SJCRH30 (cell line): ENCODE data around the gene MYO1B. TPM values are rescaled to one million over a fixed set of nuclear protein-coding genes. Genes with fewer than 3 reads are reported as not detected.

Source experiments
- DNase-seq, 2 experiments: peaks; one replicate each; pipeline ENCODE4 v3.0.0-alpha.2; 2015 to 2020
- H3K27ac ChIP-seq: fragments of 250-450 bp; sonication (Bioruptor Pico); 2 replicates; pipeline ENCODE4 v1.5.1; 2020; ENCODE audit warnings: mild to moderate bottlenecking, moderate library complexity
- H3K27me3 ChIP-seq: fragments of 250-450 bp; sonication (Bioruptor Pico); 2 replicates; pipeline ENCODE4 v1.5.1; 2020; ENCODE audit warnings: mild to moderate bottlenecking, moderate library complexity
- H3K36me3 ChIP-seq: fragments of 250-450 bp; sonication (Bioruptor Pico); 2 replicates; pipeline ENCODE4 v1.5.1; 2020; ENCODE audit warnings: mild to moderate bottlenecking, moderate library complexity
- H3K4me1 ChIP-seq: fragments of 250-450 bp; sonication (Bioruptor Pico); 2 replicates; pipeline ENCODE4 v1.5.1; 2020; ENCODE audit warnings: mild to moderate bottlenecking, moderate library complexity
- H3K4me3 ChIP-seq: fragments of 250-450 bp; sonication (Bioruptor Pico); 2 replicates; pipeline ENCODE4 v1.5.1; 2020; ENCODE audit warnings: mild to moderate bottlenecking, moderate library complexity
- H3K9me3 ChIP-seq: fragments of 250-450 bp; sonication (Bioruptor Pico); replicated peaks from 2 replicates; pipeline ENCODE4 v1.5.1; 2020; ENCODE audit warnings: mild to moderate bottlenecking, moderate library complexity
- total RNA-seq: library from RNA; depleted of rRNA; stranded (reverse); fragments of >200 nt; shearing (Covaris generic); gene quantifications from 2 replicates; pipeline ENCODE4 v1.2.3, GENCODE V29; 2014

The MYO1B gene
- total RNA-seq, 1 experiment from 2014 or later = 265 TPM

- DNase-seq = peak; percentile 46 to 69
- Histone ChIP-seq H3K4me3 (no peak overlapping the region), H3K4me1 (peaks cover 26% of the 10 kb centered on the region), H3K27ac (no peak overlapping the region), H3K27me3 (no peaks in the 10 kb centered on the region), H3K9me3 (no peaks in the 10 kb centered on the region; the same call in 1 of the 2 replicates), H3K36me3 (peaks cover 3% of the 10 kb centered on the region; the same call in 1 of the 2 replicates)
Measured at GRCh38 chr2:191258996-191259395, 13.8 kb downstream of the MYO1B start.

GRCh38 chr2:191262436-191262835, 17.2 kb downstream of the MYO1B start:
- Histone ChIP-seq H3K9me3 (no peaks in the 10 kb centered on the region; the same call in 1 of the 2 replicates), H3K36me3 (peaks cover 3% of the 10 kb centered on the region; the same call in 1 of the 2 replicates), H3K4me1 (peaks cover 46% of the 10 kb centered on the region), H3K4me3 (no peak overlapping the region), H3K27me3 (no peaks in the 10 kb centered on the region), H3K27ac (no peak overlapping the region)
- no peak for DNase-seq

GRCh38 chr2:191263050-191263449, 17.8 kb downstream of the MYO1B start:
- Histone ChIP-seq H3K36me3 (peaks cover 3% of the 10 kb centered on the region; the same call in 1 of the 2 replicates), H3K9me3 (no peaks in the 10 kb centered on the region; the same call in 1 of the 2 replicates), H3K4me1 (peaks cover 45% of the 10 kb centered on the region), H3K4me3 (no peak overlapping the region), H3K27ac (no peak overlapping the region), H3K27me3 (no peaks in the 10 kb centered on the region)
- DNase-seq = no peak

GRCh38 chr2:191264647-191265081, 19.5 kb downstream of the MYO1B start:
- Histone ChIP-seq H3K4me1 (peaks cover 31% of the 10 kb centered on the region), H3K27ac (no peak overlapping the region), H3K4me3 (no peak overlapping the region), H3K36me3 (peaks cover 3% of the 10 kb centered on the region; the same call in 1 of the 2 replicates), H3K27me3 (no peaks in the 10 kb centered on the region), H3K9me3 (no peaks in the 10 kb centered on the region; the same call in 1 of the 2 replicates)
- DNase-seq = peak in 1 of 2 experiments; percentile 56

GRCh38 chr2:191265311-191266170, 20.3 kb downstream of the MYO1B start:
- DNase-seq = peak in 1 of 2 experiments; percentile 27
- Histone ChIP-seq H3K27me3 (no peaks in the 10 kb centered on the region), H3K27ac (peak overlapping the region; percentile 1), H3K4me3 (no peak overlapping the region), H3K9me3 (no peaks in the 10 kb centered on the region; the same call in 1 of the 2 replicates), H3K4me1 (peaks cover 26% of the 10 kb centered on the region), H3K36me3 (peaks cover 1% of the 10 kb centered on the region; the same call in 1 of the 2 replicates)

- DNase-seq = no peak
- peaks cover 26% of the 10 kb centered on the region for H3K4me1 ChIP-seq
- H3K4me3 ChIP-seq = no peak overlapping the region
- peak overlapping the region; percentile 1 for H3K27ac ChIP-seq
- no peaks in the 10 kb centered on the region for H3K27me3 ChIP-seq
- no peaks in the 10 kb centered on the region for H3K36me3 ChIP-seq
- H3K9me3 ChIP-seq = no peaks in the 10 kb centered on the region; the same call in 1 of the 2 replicates
Measured at GRCh38 chr2:191266201-191266600, 21.0 kb downstream of the MYO1B start.

- no peak for DNase-seq
- Histone ChIP-seq H3K4me1 (peaks cover 24% of the 10 kb centered on the region), H3K27ac (no peak overlapping the region), H3K36me3 (no peaks in the 10 kb centered on the region), H3K9me3 (no peaks in the 10 kb centered on the region), H3K27me3 (no peaks in the 10 kb centered on the region), H3K4me3 (no peak overlapping the region)
Measured at GRCh38 chr2:191268596-191268995, 23.4 kb downstream of the MYO1B start.

- DNase-seq = no peak
- no peaks in the 10 kb centered on the region for H3K27me3 ChIP-seq
- H3K9me3 ChIP-seq = no peaks in the 10 kb centered on the region
- H3K4me1 ChIP-seq = peaks cover 13% of the 10 kb centered on the region
- H3K36me3 ChIP-seq = no peaks in the 10 kb centered on the region
- no peak overlapping the region for H3K27ac ChIP-seq
- H3K4me3 ChIP-seq = no peak overlapping the region
Measured at GRCh38 chr2:191270306-191271161, 25.3 kb downstream of the MYO1B start.

GRCh38 chr2:191272064-191272463, 26.9 kb downstream of the MYO1B start:
- Histone ChIP-seq H3K4me3 (no peak overlapping the region), H3K27me3 (no peaks in the 10 kb centered on the region), H3K27ac (no peak overlapping the region), H3K4me1 (peaks cover 8% of the 10 kb centered on the region), H3K36me3 (peaks cover 4% of the 10 kb centered on the region; the same call in 1 of the 2 replicates), H3K9me3 (no peaks in the 10 kb centered on the region)
- DNase-seq = no peak

- Histone ChIP-seq H3K36me3 (peaks cover 26% of the 10 kb centered on the region), H3K9me3 (no peaks in the 10 kb centered on the region), H3K27ac (no peak overlapping the region), H3K27me3 (no peaks in the 10 kb centered on the region), H3K4me1 (peaks cover 8% of the 10 kb centered on the region), H3K4me3 (no peak overlapping the region)
- DNase-seq = peak in 1 of 2 experiments; percentile 54
Measured at GRCh38 chr2:191274413-191274815, 29.2 kb downstream of the MYO1B start.

GRCh38 chr2:191276792-191277465, 31.7 kb downstream of the MYO1B start:
- H3K36me3 ChIP-seq = peaks cover 41% of the 10 kb centered on the region
- no peaks in the 10 kb centered on the region for H3K9me3 ChIP-seq
- H3K27ac ChIP-seq = no peak overlapping the region
- no peak overlapping the region for H3K4me3 ChIP-seq
- peaks cover 8% of the 10 kb centered on the region for H3K4me1 ChIP-seq
- no peak for DNase-seq
- no peaks in the 10 kb centered on the region for H3K27me3 ChIP-seq

GRCh38 chr2:191280290-191280689, 35.1 kb downstream of the MYO1B start:
- peaks cover 61% of the 10 kb centered on the region for H3K36me3 ChIP-seq
- no peak for DNase-seq
- H3K9me3 ChIP-seq = no peaks in the 10 kb centered on the region
- H3K27ac ChIP-seq = no peak overlapping the region
- no peaks in the 10 kb centered on the region for H3K27me3 ChIP-seq
- H3K4me3 ChIP-seq = no peak overlapping the region
- H3K4me1 ChIP-seq = no peaks in the 10 kb centered on the region

GRCh38 chr2:191280834-191281756, 35.9 kb downstream of the MYO1B start:
- Histone ChIP-seq H3K27ac (no peak overlapping the region), H3K36me3 (peaks cover 65% of the 10 kb centered on the region), H3K4me3 (no peak overlapping the region)

More at GRCh38 chr2:191280834-191281756, 35.9 kb downstream of the MYO1B start:
- H3K9me3 ChIP-seq = no peaks in the 10 kb centered on the region
- DNase-seq = no peak
- H3K4me1 ChIP-seq = no peaks in the 10 kb centered on the region
- H3K27me3 ChIP-seq = no peaks in the 10 kb centered on the region
